RPMI7951 (cell line): ENCODE measurements around the gene RIMKLB. TPM values are rescaled to one million over a fixed set of nuclear protein-coding genes. Genes with fewer than 3 reads are reported as not detected.
"Not testable (repeated sequence)": the region's sequence is repeated elsewhere in the genome, so short reads cannot be mapped to it uniquely, and the experiment has no call there.

ENCODE experiments used
- DNase-seq: peaks from one replicate; pipeline ENCODE4 v3.0.0-alpha.2; 2012; ENCODE audit warnings: low read depth
- total RNA-seq: library from RNA; depleted of rRNA; stranded (reverse); fragments of >200 nt; shearing (Covaris generic); gene quantifications from 2 replicates; pipeline ENCODE4 v1.2.3, GENCODE V29; 2014

Gene RIMKLB
- total RNA-seq, 1 experiment from 2014 or later: 10.2 TPM

GRCh38 chr12:8773461-8773860, 75.7 kb downstream of the RIMKLB start:
- DNase-seq: no peak

GRCh38 chr12:8779281-8779680, 81.5 kb downstream of the RIMKLB start:
- DNase-seq: no peak

- no peak for DNase-seq
These were observed 82.1 kb downstream of the RIMKLB start for GRCh38 chr12:8779862-8780261.

GRCh38 chr12:8780389-8780788, 82.6 kb downstream of the RIMKLB start:
- DNase-seq: peak; percentile 7

- DNase-seq: no peak
These were observed 83.8 kb downstream of the RIMKLB start for GRCh38 chr12:8781381-8782127.

- DNase-seq: no peak
These were observed 86.6 kb downstream of the RIMKLB start for GRCh38 chr12:8784290-8784888.

GRCh38 chr12:8785499-8785898, 87.7 kb downstream of the RIMKLB start:
- DNase-seq: no peak

- DNase-seq: not testable (repeated sequence)
These were observed 89.4 kb downstream of the RIMKLB start for GRCh38 chr12:8787206-8787605.

- DNase-seq: not testable (repeated sequence)
These were observed 90.9 kb downstream of the RIMKLB start for GRCh38 chr12:8788706-8789105.

- not testable (repeated sequence) for DNase-seq
These were observed 91.7 kb downstream of the RIMKLB start for GRCh38 chr12:8789341-8790013.

GRCh38 chr12:8793226-8793625, 95.4 kb downstream of the RIMKLB start:
- not testable (repeated sequence) for DNase-seq

- not testable (repeated sequence) for DNase-seq
These were observed 96.8 kb downstream of the RIMKLB start for GRCh38 chr12:8794611-8795010.

GRCh38 chr12:8796831-8797626, 99.2 kb downstream of the RIMKLB start:
- no peak for DNase-seq

GRCh38 chr12:8801213-8801612, 103.4 kb downstream of the RIMKLB start:
- not testable (repeated sequence) for DNase-seq

- DNase-seq: not testable (repeated sequence)
These were observed 107.0 kb downstream of the RIMKLB start for GRCh38 chr12:8804833-8805232.

GRCh38 chr12:8805487-8805886, 107.7 kb downstream of the RIMKLB start:
- DNase-seq: not testable (repeated sequence)

GRCh38 chr12:8807084-8807483, 109.3 kb downstream of the RIMKLB start:
- DNase-seq: peak; percentile 30

GRCh38 chr12:8810112-8810511, 112.3 kb downstream of the RIMKLB start:
- DNase-seq: not testable (repeated sequence)

- no peak for DNase-seq
These were observed 116.0 kb downstream of the RIMKLB start for GRCh38 chr12:8813572-8814357.

GRCh38 chr12:8816448-8817050, 118.8 kb downstream of the RIMKLB start:
- DNase-seq: no peak

GRCh38 chr12:8817856-8818255, 120.1 kb downstream of the RIMKLB start:
- DNase-seq: no peak
